GM19328 (cell line): ENCODE measurements around the gene RBM43.

Experiments used
- ATAC-seq: cut with Tn5 transposase; IDR thresholded peaks from one replicate; pipeline ENCODE4 v1.9.1; 2021; ENCODE audit warnings: mild to moderate bottlenecking, moderate library complexity; ENCODE audit not compliant: unreplicated experiment

The RBM43 gene

GRCh38 chr2:151230627-151231140, 31.0 kb downstream of the RBM43 start:
- ATAC-seq = no peak

- ATAC-seq = no peak
Observed at GRCh38 chr2:151228847-151229512, 32.7 kb downstream of the RBM43 start.

- ATAC-seq = no peak
Observed at GRCh38 chr2:151217343-151217742, 44.3 kb downstream of the RBM43 start.

- ATAC-seq = no peak
Observed at GRCh38 chr2:151207100-151207499, 54.6 kb downstream of the RBM43 start.

GRCh38 chr2:151206446-151206968, 55.2 kb downstream of the RBM43 start:
- no peak for ATAC-seq

GRCh38 chr2:151205571-151205970, 56.1 kb downstream of the RBM43 start:
- ATAC-seq = no peak

GRCh38 chr2:151204756-151205155, 56.9 kb downstream of the RBM43 start:
- ATAC-seq = no peak

GRCh38 chr2:151200844-151201243, 60.8 kb downstream of the RBM43 start:
- ATAC-seq = no peak

- ATAC-seq = no peak
Observed at GRCh38 chr2:151200277-151200676, 61.4 kb downstream of the RBM43 start.

GRCh38 chr2:151198645-151199044, 63.0 kb downstream of the RBM43 start:
- no peak for ATAC-seq
